Lower leg skin (tissue), 4 donors: ENCODE data around the gene CDCA5. TPM values are rescaled to one million over a fixed set of nuclear protein-coding genes. Genes with fewer than 3 reads are reported as not detected.

Experiments
- DNase-seq, 2 donors: peaks; one replicate each; pipeline ENCODE4 v3.0.0-alpha.2; 2019; ENCODE audit warnings: low spot score in 2 of 2
- H3K4me3 ChIP-seq: fragments of 200-600 bp; sonication (generic); 2 replicates; pipeline ENCODE4 v1.5.1; 2017; ENCODE audit warnings: mild to moderate bottlenecking, low read depth; ENCODE audit not compliant: poor library complexity, severe bottlenecking
- CTCF ChIP-seq, 3 donors: fragments of 450-650 bp; IDR thresholded peaks; one replicate each; pipeline ENCODE4 v1.5.1; 2016; ENCODE audit warnings: antibody characterized with exemption in 3 of 3, mild to moderate bottlenecking in 3 of 3, moderate library complexity in 2 of 3
- POLR2A ChIP-seq, 2 donors: fragments of 450-650 bp; IDR thresholded peaks; one replicate each; pipeline ENCODE4 v1.6.1; 2016 to 2017; ENCODE audit warnings: antibody characterized with exemption in 2 of 2, mild to moderate bottlenecking in 1 of 2, moderate library complexity in 1 of 2
- WGBS, 2 donors: methylation state at CpG; one replicate each; pipeline ENCODE4 v1.1.5; 2018; 5-methylcytosine and 5-hydroxymethylcytosine counted together
- intact Hi-C: fragments of 100-400 bp; cut with DNase I; formaldehyde crosslinking; loops from one replicate; pipeline ENCODE4 v1.15.0; 2023; ENCODE audit warnings: low total_unique reads
- total RNA-seq, 4 donors: library from RNA; depleted of rRNA; stranded (reverse); fragments of >200 nt; gene quantifications; one replicate each; pipeline ENCODE4 v1.1.0, GENCODE V29; 2016

The CDCA5 gene
- total RNA-seq, 4 donors from 2014 or later, result 1.0 to 2.4 (median 1.7) TPM

- no peak for TF ChIP-seq POLR2A (IDR thresholded peaks at IDR 0.05)
- no peak for TF ChIP-seq CTCF (IDR thresholded peaks at IDR 0.05)
- H3K4me3 ChIP-seq, result no peak overlapping the region
- DNase-seq, result no peak
- intact Hi-C loops, result no loop called here
- 76 to 78% methylated on average over 10 to 11 of the region's 11 CpGs for WGBS, 2 donors
These were observed 17.5 kb downstream of the CDCA5 start for GRCh38 chr11:65066315-65066714.

GRCh38 chr11:65065851-65066250 lies 18.0 kb downstream of the CDCA5 start:
- intact Hi-C loops, result no loop called here
- no peak overlapping the region for H3K4me3 ChIP-seq
- WGBS, 2 donors, result 76 to 87% methylated on average over 7 of the region's 7 CpGs
- TF ChIP-seq CTCF (IDR thresholded peaks at IDR 0.05) (no peak), POLR2A (IDR thresholded peaks at IDR 0.05) (no peak)
- no peak for DNase-seq

GRCh38 chr11:65064847-65065240 lies 19.0 kb downstream of the CDCA5 start:
- WGBS, 2 donors, result 72 to 81% methylated on average over 4 of the region's 4 CpGs
- TF ChIP-seq POLR2A (IDR thresholded peaks at IDR 0.05), result no peak
- no peak for TF ChIP-seq CTCF (IDR thresholded peaks at IDR 0.05)
- no peak overlapping the region for H3K4me3 ChIP-seq
- DNase-seq, result no peak
- intact Hi-C loops, result no loop called here

GRCh38 chr11:65063532-65063931 lies 20.3 kb downstream of the CDCA5 start:
- intact Hi-C loops, result no loop called here
- WGBS, 2 donors, result 78 to 79% methylated on average over 3 of the region's 3 CpGs
- TF ChIP-seq POLR2A (IDR thresholded peaks at IDR 0.05) (no peak), CTCF (IDR thresholded peaks at IDR 0.05) (no peak)
- DNase-seq, result no peak
- H3K4me3 ChIP-seq, result no peak overlapping the region

GRCh38 chr11:65060913-65061408 lies 22.9 kb downstream of the CDCA5 start:
- WGBS, 2 donors, result 65 to 74% methylated on average over 6 to 9 of the region's 9 CpGs
- intact Hi-C loops, result no loop called here
- TF ChIP-seq POLR2A (IDR thresholded peaks at IDR 0.05) (no peak), CTCF (IDR thresholded peaks at IDR 0.05) (no peak)
- no peak overlapping the region for H3K4me3 ChIP-seq
- DNase-seq, result no peak
